ENCODE results near the gene DVL2. TPM values are rescaled to one million over a fixed set of nuclear protein-coding genes. Genes with fewer than 3 reads are reported as not detected.

DVL2 gene
- total RNA-seq, 4 donors from 2014 or later, result 22.7 to 41.6 (median 23.6) TPM

GRCh38 chr17:7254511-7254910 lies 20.2 kb upstream of the DVL2 start:
- TF ChIP-seq CTCF (IDR thresholded peaks at IDR 0.05), result no peak
- no peak for DNase-seq (ENCODE audit: low spot score)
- ATAC-seq (ENCODE audit: low FRiP score), result no peak

- ATAC-seq (ENCODE audit: low FRiP score), result no peak
- TF ChIP-seq CTCF (IDR thresholded peaks at IDR 0.05), result no peak
These were observed 18.8 kb upstream of the DVL2 start for GRCh38 chr17:7253082-7253481.

GRCh38 chr17:7252176-7253043 lies 18.1 kb upstream of the DVL2 start, which contains the start of gene ELP5:
Gene ELP5, plus strand, starts transcription at chr17:7252215. Its CDS starts 336 bp downstream, at chr17:7252551.
- no peak for TF ChIP-seq CTCF (IDR thresholded peaks at IDR 0.05)
- DNase-seq (ENCODE audit: low spot score) (peak; percentile 92), ATAC-seq (ENCODE audit: low FRiP score) (peak; percentile 75)

More at GRCh38 chr17:7253082-7253481, 18.8 kb upstream of the DVL2 start:
- DNase-seq (ENCODE audit: low spot score), result no peak

GRCh38 chr17:7251661-7252175 lies 17.4 kb upstream of the DVL2 start, which contains the start of gene CTDNEP1:
Gene CTDNEP1, minus strand, starts transcription at chr17:7251734. Its CDS starts 438 bp downstream, at chr17:7251296.
- TF ChIP-seq CTCF (IDR thresholded peaks at IDR 0.05), result no peak
- peak; percentile 95 for ATAC-seq (ENCODE audit: low FRiP score)
- DNase-seq (ENCODE audit: low spot score), result peak; percentile 96

- DNase-seq (ENCODE audit: low spot score) (no peak), ATAC-seq (ENCODE audit: low FRiP score) (peak; percentile 4)
- no peak for TF ChIP-seq CTCF (IDR thresholded peaks at IDR 0.05)
These were observed 16.6 kb upstream of the DVL2 start for GRCh38 chr17:7250695-7251627.

- ATAC-seq (ENCODE audit: low FRiP score), result no peak
- TF ChIP-seq CTCF (IDR thresholded peaks at IDR 0.05), result no peak
- no peak for DNase-seq (ENCODE audit: low spot score)
These were observed 15.5 kb upstream of the DVL2 start for GRCh38 chr17:7249830-7250229.
